Measurements from ENCODE around the gene ALOX12.

The ALOX12 gene

DNA sequence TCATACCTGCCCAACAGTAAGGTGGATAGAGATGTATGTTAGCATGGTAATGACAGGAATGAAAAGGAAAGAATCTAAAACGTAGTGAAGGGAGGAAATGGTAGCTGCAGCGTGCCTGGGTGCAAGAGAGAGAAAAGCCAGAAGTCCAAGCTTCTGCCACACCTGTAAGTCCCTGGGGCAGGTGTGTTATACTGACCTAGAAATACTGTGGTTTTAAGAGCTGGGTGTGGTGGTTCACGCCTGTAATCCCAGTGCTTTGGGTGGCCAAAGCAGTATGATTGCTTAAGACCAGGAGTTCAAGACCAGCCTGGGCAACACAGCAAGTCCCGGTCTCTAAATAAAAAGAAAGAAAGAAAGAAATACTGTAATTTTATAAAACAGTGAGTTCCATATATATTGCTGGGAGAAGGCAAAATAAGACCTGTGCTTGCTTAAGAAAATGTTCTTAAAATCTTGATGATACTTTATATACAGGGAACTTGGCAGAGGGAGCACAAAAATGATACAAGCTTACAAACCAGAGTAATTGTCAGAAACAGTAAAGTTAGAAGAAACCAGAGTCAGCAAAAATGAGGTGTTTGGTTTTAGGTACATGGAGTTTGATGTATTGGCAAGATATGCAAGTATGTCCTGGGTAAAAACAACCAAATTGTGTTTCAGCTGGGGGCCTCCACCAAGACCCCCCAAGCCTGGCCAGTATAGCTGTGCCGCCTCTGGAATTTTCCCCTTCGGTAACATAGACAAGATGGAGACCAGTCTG lies 6.6 kb downstream of the ALOX12 start:
- DNase-seq, result no peak

- no peak for DNase-seq
Observed at GRCh38 chr17:7003745-7004144, 7.9 kb downstream of the ALOX12 start.

GRCh38 chr17:7004398-7005253 lies 8.8 kb downstream of the ALOX12 start:
- DNase-seq, result no peak

DNA sequence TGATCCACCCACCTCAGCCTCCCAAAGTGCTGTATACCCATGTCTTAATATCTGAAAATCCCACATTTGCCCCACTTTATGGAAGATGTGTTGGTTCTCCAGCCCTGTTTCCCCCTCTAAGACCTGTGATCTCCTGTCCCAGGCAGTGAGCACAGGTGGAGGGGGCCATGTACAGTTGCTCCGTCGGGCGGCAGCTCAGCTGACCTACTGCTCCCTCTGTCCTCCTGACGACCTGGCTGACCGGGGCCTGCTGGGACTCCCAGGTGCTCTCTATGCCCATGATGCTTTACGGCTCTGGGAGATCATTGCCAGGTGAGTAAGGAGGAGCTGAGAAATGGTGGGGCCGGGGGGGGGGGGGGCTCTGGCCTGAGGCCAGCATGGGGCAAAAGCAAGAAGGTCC lies 9.9 kb downstream of the ALOX12 start:
- DNase-seq, result no peak

GRCh38 chr17:7007143-7007542 lies 11.3 kb downstream of the ALOX12 start:
- no peak for DNase-seq

DNA sequence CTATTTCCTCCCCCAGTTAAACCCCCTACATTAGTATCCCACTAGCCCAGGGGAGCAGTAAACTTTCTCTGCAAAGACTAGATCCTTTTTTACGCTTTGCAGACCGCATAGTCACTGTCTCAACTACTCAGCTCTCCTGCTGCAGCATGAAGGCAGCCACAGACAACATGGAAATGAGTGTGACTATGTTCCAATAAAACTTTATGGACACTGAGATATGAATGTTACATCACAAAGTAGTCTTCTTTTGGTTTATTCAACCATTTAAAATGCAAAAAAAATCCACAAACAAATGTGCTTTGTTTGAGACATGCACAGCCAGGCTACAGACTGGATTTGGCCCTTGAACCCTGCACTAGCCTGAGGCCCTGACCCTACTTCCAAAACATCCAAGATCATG lies 14.7 kb downstream of the ALOX12 start:
- DNase-seq, result no peak

DNA sequence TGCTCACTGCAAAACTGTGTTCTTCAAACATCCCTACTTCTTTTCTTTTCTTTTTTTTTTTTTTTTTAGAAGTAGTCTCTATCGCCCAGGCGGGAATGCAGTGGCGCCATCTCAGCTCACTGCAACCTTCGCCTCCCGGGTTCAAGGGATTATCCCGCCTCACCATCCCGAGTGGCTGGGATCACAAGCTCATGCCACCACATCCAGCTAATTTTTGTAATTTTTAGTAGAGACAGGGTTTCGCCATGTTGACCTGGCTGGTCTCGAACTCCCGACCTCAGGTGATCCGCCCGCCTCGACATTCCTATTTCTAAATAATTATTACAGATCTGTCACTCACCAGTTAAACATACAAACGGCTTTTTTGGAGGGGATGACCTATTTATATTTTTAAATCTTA lies 15.6 kb downstream of the ALOX12 start:
- DNase-seq, result no peak

GRCh38 chr17:7011942-7012254 lies 16.0 kb downstream of the ALOX12 start:
- DNase-seq, result no peak

GRCh38 chr17:7014261-7014994 lies 18.6 kb downstream of the ALOX12 start:
- DNase-seq, result peak; percentile 94

DNA sequence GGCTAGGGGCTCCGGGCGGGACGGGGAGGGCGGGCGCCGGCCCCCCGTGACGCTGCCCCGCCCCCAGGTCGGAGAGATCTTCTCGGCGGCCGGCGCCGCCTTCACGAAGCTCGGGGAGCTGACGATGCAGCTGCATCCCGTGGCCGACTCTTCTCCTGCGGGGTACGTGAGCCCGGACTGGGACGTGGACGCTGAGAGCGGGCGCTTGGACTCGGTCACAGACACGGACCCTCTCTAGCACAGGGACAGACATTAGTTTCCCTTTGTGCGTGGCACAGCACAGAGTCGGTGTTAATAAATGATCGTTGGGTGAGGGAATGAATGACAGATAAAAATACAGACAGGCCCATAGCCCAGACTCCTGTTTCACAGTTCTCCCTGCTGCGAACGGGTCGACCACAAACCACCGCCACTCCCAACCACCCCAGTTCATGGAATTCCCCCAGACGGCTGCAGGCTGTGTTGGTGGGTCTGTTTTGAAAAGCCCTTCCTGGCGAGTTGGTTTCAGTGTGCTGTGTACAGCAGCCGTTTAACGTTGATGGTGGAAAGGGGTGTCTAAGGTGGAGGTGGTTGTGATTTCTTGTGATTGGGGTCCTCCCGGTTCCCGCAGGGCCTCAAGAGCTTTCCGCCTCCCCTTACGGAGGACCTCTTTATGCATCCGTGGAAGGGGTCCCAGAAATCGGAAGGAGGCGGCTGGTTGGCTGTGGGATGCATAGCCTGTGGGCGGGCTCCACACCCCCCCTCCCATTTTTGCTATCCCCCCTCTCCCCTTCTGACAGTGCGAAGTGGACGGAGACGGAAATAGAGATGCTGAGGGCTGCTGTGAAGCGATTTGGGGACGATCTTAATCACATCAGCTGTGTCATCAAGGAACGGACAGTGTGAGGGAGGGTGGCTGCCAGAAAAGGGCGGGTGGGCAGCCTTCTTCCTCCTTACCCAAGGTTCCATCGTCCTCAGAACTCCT lies 19.4 kb downstream of the ALOX12 start:
- no peak for DNase-seq

- DNase-seq, result no peak
Observed at GRCh38 chr17:7016418-7016817, 20.6 kb downstream of the ALOX12 start.

DNA sequence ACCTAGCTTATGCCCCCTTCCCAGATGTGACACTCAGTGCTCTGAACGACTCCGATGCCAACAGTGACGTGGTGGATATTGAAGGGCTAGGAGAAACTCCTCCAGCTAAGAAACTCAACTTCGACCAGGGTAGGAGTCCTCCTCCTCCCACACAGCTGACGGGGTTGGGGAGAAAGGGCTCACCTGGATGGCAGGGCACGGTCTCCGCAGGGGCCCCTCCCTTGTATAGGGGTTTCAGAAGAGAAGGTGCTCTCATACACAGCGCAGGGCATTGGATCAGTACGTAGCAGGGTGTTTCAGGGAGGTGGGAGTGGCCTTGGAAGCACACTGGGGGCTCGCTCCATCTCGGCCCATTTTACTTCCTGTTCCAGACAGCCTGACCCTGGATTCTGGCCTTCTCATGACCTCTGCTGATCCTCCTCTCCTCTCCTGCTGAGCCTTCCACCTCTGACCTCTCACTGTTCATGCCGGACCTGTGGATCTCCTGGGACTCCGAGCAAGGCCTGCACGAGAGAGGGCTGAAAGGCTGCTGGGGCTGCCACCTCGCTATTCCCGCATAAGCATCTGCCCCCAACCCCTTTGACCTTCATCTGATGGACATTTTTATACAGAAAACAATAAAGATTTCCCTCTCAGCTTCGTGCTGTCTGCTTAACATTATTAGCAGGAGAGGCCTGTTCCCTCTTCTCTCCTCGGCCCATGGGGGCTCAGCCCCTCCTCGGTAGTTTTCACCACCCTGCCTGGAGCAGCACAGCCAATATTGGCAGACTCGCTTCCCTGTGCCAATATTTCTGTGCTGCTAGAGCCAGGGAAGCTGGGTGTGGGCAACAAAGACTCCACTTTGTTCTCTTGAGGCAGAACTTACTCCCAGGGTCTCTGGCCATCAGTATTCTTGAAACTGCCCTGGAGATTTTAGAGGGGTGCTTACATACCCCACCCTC lies 21.3 kb downstream of the ALOX12 start:
- no peak for DNase-seq

- DNase-seq, result no peak
Observed at GRCh38 chr17:7017827-7018200, 22.0 kb downstream of the ALOX12 start.

DNA sequence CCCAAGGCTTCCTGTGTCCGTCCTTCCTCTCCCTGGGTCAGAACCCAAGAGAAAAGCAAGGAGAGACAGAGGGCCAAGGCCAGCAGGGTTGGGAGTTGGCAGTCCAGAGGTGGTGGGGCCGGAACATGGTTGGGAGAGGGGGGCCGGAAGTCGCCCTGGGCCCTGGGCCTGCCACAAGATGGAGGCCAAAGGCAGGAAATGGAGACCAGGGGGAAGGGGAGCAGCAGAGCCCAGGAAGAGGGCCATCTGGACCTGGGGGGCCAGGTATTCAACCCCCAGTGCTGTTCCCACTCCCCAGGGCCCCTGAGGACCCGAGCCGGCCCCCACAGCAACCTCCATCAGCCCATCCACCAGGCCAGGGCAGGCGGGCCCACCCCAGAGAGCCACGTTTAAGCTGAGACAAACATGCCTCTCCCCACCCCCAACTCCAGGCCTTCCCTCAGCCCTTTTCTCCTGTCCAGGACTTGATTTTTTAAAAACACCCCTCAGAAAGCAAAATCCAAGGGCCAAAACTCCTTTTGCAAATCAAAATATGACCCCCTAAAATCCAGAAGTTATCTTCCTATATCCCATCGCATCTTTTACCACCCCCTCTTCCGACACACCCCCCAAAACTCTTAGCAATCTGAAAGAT lies 22.6 kb downstream of the ALOX12 start:
- DNase-seq, result no peak

DNA sequence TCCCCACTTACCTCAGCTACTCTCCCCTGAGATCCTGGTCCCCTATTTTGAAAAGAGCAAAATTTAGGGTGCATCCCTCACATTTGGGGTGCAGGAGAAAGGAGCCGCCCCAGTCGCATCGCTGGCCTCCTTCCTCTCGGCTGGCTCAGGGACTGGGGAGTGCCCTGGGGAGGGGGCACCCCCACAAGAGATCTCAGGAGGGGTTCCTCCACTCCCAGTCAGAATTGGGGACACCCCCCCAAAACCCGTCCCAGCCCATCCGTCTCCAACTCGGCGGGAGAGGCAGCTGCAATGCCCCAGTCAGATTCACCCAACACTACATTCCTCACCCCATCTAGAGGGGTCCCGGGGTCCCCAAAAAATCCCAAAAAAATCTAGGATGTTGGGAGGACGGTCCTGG lies 23.5 kb downstream of the ALOX12 start:
- no peak for DNase-seq

DNA sequence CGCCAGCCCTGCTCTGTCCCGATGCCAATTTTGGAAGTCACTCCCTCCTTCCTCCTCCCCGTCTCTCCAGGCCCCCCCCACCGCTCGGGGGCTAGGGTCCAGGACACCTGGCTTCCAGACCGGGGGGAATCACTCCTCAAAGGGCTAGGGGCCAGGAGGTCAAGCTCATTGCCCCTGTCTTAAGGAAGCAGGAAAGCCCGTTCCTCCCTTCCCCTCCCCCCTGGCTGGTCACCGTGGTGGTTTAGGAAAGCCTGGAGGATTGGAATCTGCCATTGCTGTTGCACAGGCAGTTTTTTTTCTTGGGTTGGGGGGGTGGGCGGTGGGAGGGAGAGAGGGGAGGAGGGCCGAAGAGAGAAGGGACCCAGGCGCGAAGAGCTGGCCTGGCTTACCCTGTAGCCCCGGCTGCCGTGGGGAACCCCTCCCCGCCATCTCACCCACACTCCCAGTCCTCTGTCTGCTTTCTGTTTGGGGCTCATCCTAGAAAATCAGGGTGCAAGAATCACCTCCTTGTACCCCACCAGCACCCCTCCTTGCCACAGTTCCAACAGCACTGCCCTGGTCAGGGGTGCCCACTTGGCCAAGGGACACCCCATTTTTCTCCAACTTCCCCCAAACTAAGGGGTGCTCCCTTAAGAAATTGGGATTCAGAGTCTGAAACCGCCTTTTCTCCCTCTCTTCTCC lies 24.1 kb downstream of the ALOX12 start:
- DNase-seq, result no peak

DNA sequence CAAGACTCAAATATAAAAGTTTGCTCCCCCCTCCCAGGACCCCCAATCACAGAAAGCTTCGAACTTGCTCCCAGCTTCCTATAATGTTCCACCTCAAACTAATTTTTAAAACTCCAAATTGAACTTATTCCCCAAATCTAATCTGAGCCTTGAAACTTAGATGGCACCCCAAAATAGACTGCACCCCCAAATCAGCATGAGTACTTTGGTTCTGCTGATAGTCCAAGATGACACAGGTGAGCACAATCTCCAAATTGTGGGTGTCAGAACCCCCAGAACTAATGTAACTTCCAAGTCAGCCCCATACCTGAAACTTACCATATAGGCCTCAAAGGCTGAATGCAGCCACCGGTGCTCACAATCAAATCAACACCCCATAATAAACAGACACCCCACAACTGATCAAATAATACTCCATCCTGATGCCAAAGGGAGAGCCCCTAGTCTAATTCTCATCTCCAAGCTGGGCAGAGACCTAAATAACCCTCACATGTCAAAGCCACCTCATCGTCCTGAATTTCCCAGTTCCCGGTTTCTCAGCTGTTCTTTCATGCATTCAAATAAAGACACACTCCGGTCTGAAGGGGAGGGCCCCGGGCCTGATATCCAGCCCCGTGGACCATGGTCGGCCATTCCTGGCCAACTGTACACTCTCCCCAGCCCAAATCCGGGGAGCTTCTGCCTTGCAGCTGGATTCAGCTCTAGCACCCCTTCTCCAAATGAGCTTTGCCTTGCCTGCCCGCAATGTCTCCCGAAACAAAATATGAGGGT lies 25.2 kb downstream of the ALOX12 start:
- DNase-seq, result no peak

- peak; percentile 43 for DNase-seq
Observed at GRCh38 chr17:7021993-7022778, 26.3 kb downstream of the ALOX12 start.
